Progenitor cell of endocrine pancreas (in vitro differentiated cells): ENCODE measurements around the gene DENND6B. TPM values are rescaled to one million over a fixed set of nuclear protein-coding genes. Genes with fewer than 3 reads are reported as not detected.

Experiments used
- DNase-seq: peaks from one replicate; pipeline ENCODE4 v3.0.0; 2021; ENCODE audit warnings: low spot score; ENCODE audit not compliant: unreplicated experiment
- H3K27ac Mint-ChIP-seq: 2 replicates; pipeline ENCODE4 v1.8.0; 2021; ENCODE audit warnings: mild to moderate bottlenecking, moderate library complexity, mixed read lengths
- H3K27me3 Mint-ChIP-seq: 2 replicates; pipeline ENCODE4 v1.8.0; 2021; ENCODE audit warnings: mixed read lengths
- H3K36me3 Mint-ChIP-seq: 2 replicates; pipeline ENCODE4 v1.8.0; 2022; ENCODE audit warnings: mixed read lengths; ENCODE audit not compliant: insufficient read depth
- H3K4me1 Mint-ChIP-seq: 2 replicates; pipeline ENCODE4 v1.8.0; 2021; ENCODE audit warnings: low read depth, mixed read lengths
- H3K4me3 Mint-ChIP-seq: 2 replicates; pipeline ENCODE4 v1.8.0; 2021; ENCODE audit warnings: low read depth, mild to moderate bottlenecking, moderate library complexity, mixed read lengths
- H3K9me3 Mint-ChIP-seq: 2 replicates; pipeline ENCODE4 v1.8.0; 2021; ENCODE audit warnings: low read depth, mixed read lengths
- CTCF ChIP-seq: fragments of 200-600 bp; sonication (generic); IDR thresholded peaks from one replicate; pipeline ENCODE4 v1.5.0; 2021; ENCODE audit warnings: antibody characterized with exemption, mild to moderate bottlenecking; ENCODE audit not compliant: unreplicated experiment
- total RNA-seq: library from RNA; stranded (reverse); gene quantifications from 2 replicates; pipeline ENCODE4 v1.2.1, GENCODE V29; 2021

The DENND6B gene
- total RNA-seq, 1 donor from 2014 or later, result 36.4 TPM

DNA sequence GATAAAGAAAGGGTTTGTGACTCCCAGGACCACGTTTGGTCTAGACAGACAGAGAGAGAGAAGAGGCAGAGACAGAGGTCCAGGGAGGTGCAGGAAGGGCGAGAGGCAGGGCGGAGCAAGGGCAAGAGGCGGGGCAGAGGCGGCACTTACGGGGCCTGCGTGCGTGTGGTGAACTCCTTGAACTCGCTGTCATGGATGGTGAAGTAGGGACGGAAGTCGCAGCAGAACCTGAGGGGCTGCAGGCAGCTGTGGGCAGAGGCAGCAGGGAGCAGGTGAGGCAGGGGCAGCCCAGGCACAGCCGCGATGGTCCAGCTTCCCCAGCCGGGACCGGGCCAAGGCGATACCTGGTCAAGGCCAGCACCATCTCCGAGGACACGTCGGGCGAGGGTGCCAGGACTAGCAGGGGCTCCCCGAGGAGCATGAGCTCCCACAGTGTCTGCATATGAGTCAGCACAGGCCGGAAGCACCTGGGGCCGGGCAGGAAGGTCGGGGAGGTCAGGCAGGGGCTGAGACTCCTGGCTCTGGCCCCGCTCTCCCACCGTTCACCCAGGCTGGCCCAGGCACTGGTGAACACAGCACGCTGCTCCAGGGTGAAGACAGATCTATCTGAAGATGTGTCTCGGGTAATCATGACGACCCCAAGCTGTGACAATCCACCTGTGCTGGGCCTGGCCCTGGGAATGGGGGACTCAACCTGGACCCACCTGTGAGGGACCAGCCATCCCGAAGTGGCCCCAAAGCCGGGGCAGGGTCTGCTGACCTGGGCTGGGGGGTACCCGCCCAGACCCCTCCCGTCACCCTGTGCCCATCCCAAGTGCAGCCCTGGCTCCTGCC is 12.1 kb downstream of the DENND6B start:
- peaks cover 3% of the 10 kb centered on the region for H3K27me3 Mint-ChIP-seq
- peaks cover 6% of the 10 kb centered on the region for H3K36me3 Mint-ChIP-seq
- DNase-seq, result no peak
- no peak overlapping the region for H3K4me3 Mint-ChIP-seq
- TF ChIP-seq CTCF, result no peak
- no peak overlapping the region for H3K27ac Mint-ChIP-seq
- no peaks in the 10 kb centered on the region for H3K4me1 Mint-ChIP-seq
- no peaks in the 10 kb centered on the region for H3K9me3 Mint-ChIP-seq

DNA sequence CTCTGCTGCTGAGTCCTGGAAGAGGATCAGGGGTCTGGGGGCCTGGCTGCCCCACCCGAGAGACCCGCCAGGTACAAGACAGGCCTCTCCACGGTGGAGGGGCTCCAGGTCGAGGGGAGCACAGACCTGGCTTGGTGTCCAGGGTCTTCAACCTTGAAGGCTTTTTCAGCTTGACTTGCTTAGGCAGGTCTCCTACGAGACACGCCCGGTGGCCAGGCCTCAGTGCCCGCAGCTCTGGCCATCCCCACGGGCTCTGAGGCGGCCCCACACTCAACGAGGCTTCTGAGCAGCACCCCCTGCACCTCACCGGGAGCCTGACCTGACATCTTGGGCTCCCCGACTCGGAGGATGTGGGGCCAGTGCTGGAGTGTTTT is 12.7 kb downstream of the DENND6B start:
- H3K27me3 Mint-ChIP-seq, result peaks cover 3% of the 10 kb centered on the region
- no peaks in the 10 kb centered on the region for H3K4me1 Mint-ChIP-seq
- peaks cover 6% of the 10 kb centered on the region for H3K36me3 Mint-ChIP-seq
- no peak overlapping the region for H3K4me3 Mint-ChIP-seq
- no peak overlapping the region for H3K27ac Mint-ChIP-seq
- no peaks in the 10 kb centered on the region for H3K9me3 Mint-ChIP-seq
- TF ChIP-seq CTCF, result no peak
- no peak for DNase-seq

DNA sequence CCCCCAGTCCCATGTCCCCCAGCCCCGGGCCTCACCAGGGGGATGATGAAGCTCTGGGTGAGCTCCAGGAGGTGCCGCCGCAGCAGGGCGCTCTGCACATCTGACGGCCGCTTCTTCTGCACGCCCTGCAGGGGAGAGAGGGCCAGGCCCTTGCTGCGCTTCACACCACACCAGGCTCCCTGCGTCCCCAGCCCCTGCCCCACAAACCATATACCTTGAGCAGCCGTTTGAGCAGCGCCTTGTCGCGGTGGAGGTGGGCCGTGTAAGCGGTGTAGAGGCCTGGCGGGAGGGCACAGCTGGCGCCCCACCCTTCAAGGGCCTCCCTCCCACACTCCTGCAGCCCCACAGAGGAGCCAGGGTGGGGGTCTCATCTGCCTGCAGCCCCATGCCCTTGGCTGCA is 13.2 kb downstream of the DENND6B start:
- no peak for DNase-seq
- Mint-ChIP-seq H3K9me3 (no peaks in the 10 kb centered on the region), H3K4me1 (peaks cover 2% of the 10 kb centered on the region), H3K4me3 (no peak overlapping the region), H3K27ac (no peak overlapping the region), H3K27me3 (peaks cover 3% of the 10 kb centered on the region), H3K36me3 (peaks cover 6% of the 10 kb centered on the region)
- TF ChIP-seq CTCF, result no peak

DNA sequence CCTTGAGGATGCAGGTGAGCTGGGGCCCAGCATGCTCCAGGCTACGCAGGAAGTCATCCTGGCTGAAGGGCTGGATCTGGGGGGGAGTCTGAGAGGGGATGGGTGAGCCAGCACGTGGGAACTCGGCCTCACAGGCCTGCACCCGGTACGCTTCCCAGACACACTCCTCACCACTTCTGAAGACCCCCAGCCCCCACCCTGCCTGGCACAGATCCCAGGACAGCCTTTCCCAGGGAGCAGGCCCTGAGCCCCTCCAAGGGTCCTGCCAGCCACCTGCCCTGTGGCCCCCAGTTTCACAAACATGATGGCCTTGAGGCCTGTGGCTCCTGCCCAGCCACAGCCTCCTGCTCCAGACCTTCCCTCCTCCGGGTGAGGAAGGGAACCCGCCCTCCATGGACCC is 13.8 kb downstream of the DENND6B start:
- peaks cover 3% of the 10 kb centered on the region for H3K27me3 Mint-ChIP-seq
- peaks cover 2% of the 10 kb centered on the region for H3K4me1 Mint-ChIP-seq
- TF ChIP-seq CTCF, result no peak
- no peak overlapping the region for H3K27ac Mint-ChIP-seq
- H3K9me3 Mint-ChIP-seq, result no peaks in the 10 kb centered on the region
- H3K4me3 Mint-ChIP-seq, result no peak overlapping the region
- no peak for DNase-seq
- peaks cover 6% of the 10 kb centered on the region for H3K36me3 Mint-ChIP-seq

DNA sequence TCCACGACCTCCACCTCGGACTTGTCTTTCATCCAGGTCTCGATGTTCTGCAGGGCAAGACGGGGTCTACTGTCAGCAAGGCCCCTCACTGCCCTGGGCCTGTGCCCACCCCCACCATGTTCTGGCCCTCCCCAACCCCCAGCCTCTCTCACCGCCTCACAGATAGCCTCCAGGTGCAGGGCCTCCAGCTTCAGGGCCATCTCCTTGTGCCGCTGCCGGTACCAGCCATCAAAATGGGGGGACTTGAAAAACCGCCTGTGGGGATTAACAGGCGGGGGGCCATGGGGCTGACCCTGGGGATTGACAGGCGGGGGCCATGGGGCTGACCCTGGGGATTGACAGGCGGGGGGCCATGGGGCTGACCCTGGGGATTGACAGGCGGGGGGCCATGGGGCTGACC is 14.4 kb downstream of the DENND6B start:
- H3K4me1 Mint-ChIP-seq, result peaks cover 2% of the 10 kb centered on the region
- peaks cover 6% of the 10 kb centered on the region for H3K36me3 Mint-ChIP-seq
- DNase-seq, result no peak
- H3K9me3 Mint-ChIP-seq, result no peaks in the 10 kb centered on the region
- H3K4me3 Mint-ChIP-seq, result no peak overlapping the region
- H3K27ac Mint-ChIP-seq, result no peak overlapping the region
- peaks cover 3% of the 10 kb centered on the region for H3K27me3 Mint-ChIP-seq
- no peak for TF ChIP-seq CTCF
